ENCODE measurements around the gene CCR1. TPM values are rescaled to one million over a fixed set of nuclear protein-coding genes. Genes with fewer than 3 reads are reported as not detected.

CCR1 gene
- total and polyA plus RNA-seq, 9 of the 15 experiments (the other 6 are each of a cell fraction or from before 2014, with no cell fraction given) = not detected

DNA sequence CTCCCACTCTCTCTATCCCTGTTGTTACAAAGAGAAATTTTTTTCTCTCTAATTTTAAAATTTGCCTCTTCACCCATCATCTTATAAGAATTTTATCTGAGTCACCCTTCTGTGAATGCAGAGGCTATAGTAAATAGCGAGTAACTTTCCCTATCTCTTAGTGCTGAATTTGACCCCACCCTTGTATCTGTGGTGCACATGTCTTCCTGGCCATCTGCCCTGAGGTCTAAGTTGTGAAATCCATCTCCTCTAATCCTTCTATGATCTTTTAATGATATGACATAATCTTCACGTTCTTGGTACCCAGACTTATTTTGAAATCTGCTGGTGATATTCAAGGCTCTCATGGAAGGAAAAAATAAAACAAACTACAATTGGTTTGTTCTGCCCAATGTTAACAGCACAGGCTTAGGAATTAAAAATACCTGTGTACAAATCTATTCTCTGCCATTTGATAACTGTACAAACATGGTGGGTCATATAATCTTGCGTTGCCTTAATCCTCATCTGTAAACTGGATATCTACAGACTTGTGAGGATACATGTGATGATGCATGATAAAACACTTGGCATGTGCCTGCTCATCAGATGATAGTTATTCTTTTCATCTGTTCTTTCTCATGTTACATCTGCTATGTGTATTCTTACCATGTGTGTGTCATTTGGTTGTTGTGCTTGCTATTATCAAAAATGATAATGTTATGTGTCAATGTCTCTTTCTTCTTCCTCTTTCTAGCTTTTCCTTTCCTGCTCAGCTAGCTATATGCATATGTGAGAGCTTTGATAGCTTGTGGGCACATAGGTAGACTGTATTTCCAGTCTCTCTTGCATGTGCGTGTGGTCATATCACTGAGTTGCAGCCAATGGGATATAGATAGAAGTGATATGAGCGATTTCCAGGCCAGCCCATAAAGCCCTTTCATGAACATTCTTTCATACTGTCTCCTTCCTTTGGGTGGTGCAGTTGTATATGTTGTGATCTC is 20.4 kb upstream of the CCR1 start:
- in situ Hi-C loops (cut with MboI) (no loop called here), intact Hi-C loops (cut with micrococcal nuclease) (no loop called here)
- FAIRE-seq = no peak
- no peaks in the 10 kb centered on the region for H3K9me3 ChIP-seq (replicated peaks; ENCODE audit: control insufficient read depth, insufficient read depth, low read depth, low read length)
- no TSS peak for BruUV-seq (replicated peaks)
- no peaks in the 10 kb centered on the region for H3K79me2 ChIP-seq (ENCODE audit: control insufficient read depth, insufficient read depth, low read length)
- H3K4me2 ChIP-seq (ENCODE audit: insufficient read depth, low read length) = no peak overlapping the region
- H3K4me3 ChIP-seq = no peak overlapping the region
- no peaks in the 10 kb centered on the region for H3K36me3 ChIP-seq (ENCODE audit: control insufficient read depth, insufficient read depth, low read length)
- H3K4me1 ChIP-seq (replicated peaks in 1 of 2; ENCODE audit: control insufficient read depth in 2 of 2, insufficient read depth in 2 of 2, low read length in 2 of 2) = no peaks in the 10 kb centered on the region; a peak in 1 of 5 replicates
- peaks cover 0 to 11% of the 10 kb centered on the region in 2 experiments; a peak in 3 of 5 replicates for H3K27me3 ChIP-seq (ENCODE audit: control insufficient read depth in 2 of 2, insufficient read depth in 2 of 2, low read length in 2 of 2)
- no peaks in the 10 kb centered on the region for H4K20me1 ChIP-seq (replicated peaks; ENCODE audit: control insufficient read depth, insufficient read depth, low read length)
- 0 out of 3 replicates have a peak, but pooled peaks have one; percentile 47 for ATAC-seq
- no peaks in the 10 kb centered on the region for H3K9me1 ChIP-seq (ENCODE audit: control insufficient read depth, insufficient read depth, low read length)
- 0% methylated on average over 5 of the region's 5 CpGs for WGBS (ENCODE audit: insufficient coverage, low coverage, missing lambda C conversion rate)
- H3K9ac ChIP-seq (ENCODE audit: insufficient read depth in 1 of 2, low read depth in 2 of 2, low read length in 2 of 2) = no peak overlapping the region
- DNase-seq (ENCODE audit: extremely low read depth in 1 of 4, low spot score in 3 of 4) = peak in 1 of 4 experiments; percentile 11
- ChIA-PET POLR2A (no interaction called here), CTCF (ENCODE audit: low intra/inter-chr PET ratio) (no interaction called here)
- no peak overlapping the region for H2AFZ ChIP-seq (ENCODE audit: low read depth, low read length)
- H3K27ac ChIP-seq (ENCODE audit: extremely low read depth, low read depth, low read length) = no peak overlapping the region
- TF ChIP-seq POLR2H (tag; IDR thresholded peaks at IDR 0.05; ENCODE audit: low read depth) (no peak), PML (IDR thresholded peaks at IDR 0.05; ENCODE audit: low read length) (peak; percentile 36; the same call in 1 of the 2 replicates), C11orf30 (IDR thresholded peaks at IDR 0.05; ENCODE audit: low read depth) (no peak), TFAM (CRISPR knock-in tag; conservative IDR thresholded peaks at IDR 0.05) (no peak), MECOM (CRISPR knock-in tag; IDR thresholded peaks at IDR 0.05) (0 out of 2 replicates have a peak, but pooled peaks have one; percentile 10), BHLHE40 (IDR thresholded peaks at IDR 0.05; ENCODE audit: low read length) (peak; percentile 43; the same call in 1 of the 2 replicates), PHTF2 (CRISPR knock-in tag; IDR thresholded peaks at IDR 0.05) (no peak), NR4A1 (CRISPR knock-in tag; IDR thresholded peaks at IDR 0.05) (no peak), NR4A1 (tag; IDR thresholded peaks at IDR 0.05) (no peak), ZNF174 (CRISPR knock-in tag; IDR thresholded peaks at IDR 0.05) (no peak), MCM3 (IDR thresholded peaks at IDR 0.05) (no peak), ZNF217 (CRISPR knock-in tag; IDR thresholded peaks at IDR 0.05) (no peak), TEAD2 (tag; IDR thresholded peaks at IDR 0.05) (no peak), DLX4 (CRISPR knock-in tag; IDR thresholded peaks at IDR 0.05) (no peak), NCOR1 (IDR thresholded peaks at IDR 0.05) (peak; percentile 48; the same call in 1 of the 2 replicates), RHOXF2B (CRISPR knock-in tag; conservative IDR thresholded peaks at IDR 0.05) (no peak)
- TF ChIP-seq, protein P1, sequence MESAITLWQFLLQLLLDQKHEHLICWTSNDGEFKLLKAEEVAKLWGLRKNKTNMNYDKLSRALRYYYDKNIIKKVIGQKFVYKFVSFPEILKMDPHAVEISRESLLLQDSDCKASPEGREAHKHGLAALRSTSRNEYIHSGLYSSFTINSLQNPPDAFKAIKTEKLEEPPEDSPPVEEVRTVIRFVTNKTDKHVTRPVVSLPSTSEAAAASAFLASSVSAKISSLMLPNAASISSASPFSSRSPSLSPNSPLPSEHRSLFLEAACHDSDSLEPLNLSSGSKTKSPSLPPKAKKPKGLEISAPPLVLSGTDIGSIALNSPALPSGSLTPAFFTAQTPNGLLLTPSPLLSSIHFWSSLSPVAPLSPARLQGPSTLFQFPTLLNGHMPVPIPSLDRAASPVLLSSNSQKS (CRISPR knock-in tag; IDR thresholded peaks at IDR 0.05) = 0 out of 2 replicates have a peak, but pooled peaks have one; percentile 47
- TF ChIP-seq, protein P2, sequence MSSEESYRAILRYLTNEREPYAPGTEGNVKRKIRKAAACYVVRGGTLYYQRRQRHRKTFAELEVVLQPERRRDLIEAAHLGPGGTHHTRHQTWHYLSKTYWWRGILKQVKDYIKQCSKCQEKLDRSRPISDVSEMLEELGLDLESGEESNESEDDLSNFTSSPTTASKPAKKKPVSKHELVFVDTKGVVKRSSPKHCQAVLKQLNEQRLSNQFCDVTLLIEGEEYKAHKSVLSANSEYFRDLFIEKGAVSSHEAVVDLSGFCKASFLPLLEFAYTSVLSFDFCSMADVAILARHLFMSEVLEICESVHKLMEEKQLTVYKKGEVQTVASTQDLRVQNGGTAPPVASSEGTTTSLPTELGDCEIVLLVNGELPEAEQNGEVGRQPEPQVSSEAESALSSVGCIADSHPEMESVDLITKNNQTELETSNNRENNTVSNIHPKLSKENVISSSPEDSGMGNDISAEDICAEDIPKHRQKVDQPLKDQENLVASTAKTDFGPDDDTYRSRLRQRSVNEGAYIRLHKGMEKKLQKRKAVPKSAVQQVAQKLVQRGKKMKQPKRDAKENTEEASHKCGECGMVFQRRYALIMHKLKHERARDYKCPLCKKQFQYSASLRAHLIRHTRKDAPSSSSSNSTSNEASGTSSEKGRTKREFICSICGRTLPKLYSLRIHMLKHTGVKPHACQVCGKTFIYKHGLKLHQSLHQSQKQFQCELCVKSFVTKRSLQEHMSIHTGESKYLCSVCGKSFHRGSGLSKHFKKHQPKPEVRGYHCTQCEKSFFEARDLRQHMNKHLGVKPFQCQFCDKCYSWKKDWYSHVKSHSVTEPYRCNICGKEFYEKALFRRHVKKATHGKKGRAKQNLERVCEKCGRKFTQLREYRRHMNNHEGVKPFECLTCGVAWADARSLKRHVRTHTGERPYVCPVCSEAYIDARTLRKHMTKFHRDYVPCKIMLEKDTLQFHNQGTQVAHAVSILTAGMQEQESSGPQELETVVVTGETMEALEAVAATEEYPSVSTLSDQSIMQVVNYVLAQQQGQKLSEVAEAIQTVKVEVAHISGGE (CRISPR knock-in tag; IDR thresholded peaks at IDR 0.05) = peak in 1 of 3 experiments; percentile 51; a peak in 1 of 6 replicates

Measured in K562 (cell line).